GF-D8 (cell line): ENCODE results near the gene ACBD7.
A peak's percentile ranks its signal among the peaks of the same experiment; 100 is the strongest.

Experiments
- DNase-seq: peaks from one replicate; lab custom pipeline; 2025; lab: John Stamatoyannopoulos, UW

ACBD7 gene

GRCh38 chr10:15088428-15089261 lies at the start of gene ACBD7:
Gene ACBD7, minus strand, starts transcription at chr10:15088776. Its CDS starts 48 bp downstream, at chr10:15088728.
- no peak for DNase-seq

- no peak for DNase-seq
These were observed 49.1 kb upstream of the ACBD7 start for GRCh38 chr10:15137636-15138035.

- DNase-seq = no peak
These were observed 48.4 kb upstream of the ACBD7 start for GRCh38 chr10:15137036-15137359.

- DNase-seq = no peak
These were observed 47.8 kb upstream of the ACBD7 start for GRCh38 chr10:15136129-15137035.

- DNase-seq = no peak
These were observed 42.8 kb upstream of the ACBD7 start for GRCh38 chr10:15131330-15131729.

- no peak for DNase-seq
These were observed 36.3 kb upstream of the ACBD7 start for GRCh38 chr10:15124908-15125307.

- DNase-seq = no peak
These were observed 35.6 kb upstream of the ACBD7 start for GRCh38 chr10:15124190-15124589.

- no peak for DNase-seq
These were observed 35.2 kb upstream of the ACBD7 start for GRCh38 chr10:15123749-15124184.

- DNase-seq = no peak
These were observed 34.0 kb upstream of the ACBD7 start for GRCh38 chr10:15122477-15123030.

GRCh38 chr10:15121707-15122106 lies 33.1 kb upstream of the ACBD7 start:
- DNase-seq = no peak

- no peak for DNase-seq
These were observed 31.9 kb upstream of the ACBD7 start for GRCh38 chr10:15120523-15120922.

GRCh38 chr10:15118615-15119014 lies 30.0 kb upstream of the ACBD7 start:
- DNase-seq = peak; percentile 15

- DNase-seq = no peak
These were observed 27.6 kb upstream of the ACBD7 start for GRCh38 chr10:15116225-15116624.

GRCh38 chr10:15113766-15114165 lies 25.2 kb upstream of the ACBD7 start:
- no peak for DNase-seq

- DNase-seq = no peak
These were observed 24.1 kb upstream of the ACBD7 start for GRCh38 chr10:15112657-15113056.

GRCh38 chr10:15106352-15107013 lies 17.9 kb upstream of the ACBD7 start:
- DNase-seq = peak; percentile 6

- no peak for DNase-seq
These were observed 14.9 kb upstream of the ACBD7 start for GRCh38 chr10:15103513-15103912.

GRCh38 chr10:15099886-15100285 lies 11.3 kb upstream of the ACBD7 start:
- no peak for DNase-seq

GRCh38 chr10:15097011-15097812 lies 8.6 kb upstream of the ACBD7 start, which contains the start of gene RPP38:
Gene RPP38, plus strand, starts transcription at chr10:15097355. Its CDS starts 5,960 bp downstream, at chr10:15103315.
- peak; percentile 65 for DNase-seq

GRCh38 chr10:15096661-15097010 lies 8.1 kb upstream of the ACBD7 start:
- no peak for DNase-seq

- DNase-seq = no peak
These were observed 4.4 kb upstream of the ACBD7 start for GRCh38 chr10:15092855-15093408.
